Mesothelial cell of epicardium (in vitro differentiated cells): ENCODE data around the gene ZNF143. TPM values are rescaled to one million over a fixed set of nuclear protein-coding genes. Genes with fewer than 3 reads are reported as not detected.

Experiments used
- DNase-seq, 2 experiments: peaks; one replicate each; pipeline ENCODE4 v3.0.0; 2021; ENCODE audit warnings: low spot score in 2 of 2; ENCODE audit not compliant: unreplicated experiment in 2 of 2
- H3K27ac Mint-ChIP-seq: 2 replicates; pipeline ENCODE4 v1.8.0; 2021; ENCODE audit warnings: mixed read lengths
- H3K27me3 Mint-ChIP-seq: 2 replicates; pipeline ENCODE4 v1.8.0; 2021; ENCODE audit warnings: low read depth, mixed read lengths
- H3K36me3 Mint-ChIP-seq: 2 replicates; pipeline ENCODE4 v1.8.0; 2021; ENCODE audit warnings: mixed read lengths
- H3K4me1 Mint-ChIP-seq: 2 replicates; pipeline ENCODE4 v1.8.0; 2021; ENCODE audit warnings: mixed read lengths
- H3K4me3 Mint-ChIP-seq: 2 replicates; pipeline ENCODE4 v1.8.0; 2021; ENCODE audit warnings: mild to moderate bottlenecking, moderate library complexity, mixed read lengths
- H3K9me3 Mint-ChIP-seq: 2 replicates; pipeline ENCODE4 v1.8.0; 2021; ENCODE audit warnings: mixed read lengths
- CTCF ChIP-seq: fragments of 200-600 bp; sonication (generic); IDR thresholded peaks from one replicate; pipeline ENCODE4 v1.5.0; 2021; ENCODE audit warnings: antibody characterized with exemption; ENCODE audit not compliant: unreplicated experiment
- total RNA-seq: library from RNA; stranded (reverse); gene quantifications from 3 replicates; pipeline ENCODE4 v1.2.1, GENCODE V29; 2021

Gene ZNF143
- total RNA-seq, 1 donor from 2014 or later, result 29.1 TPM

GRCh38 chr11:9462806-9463537 is 2.2 kb downstream of the ZNF143 start:
- no peak for TF ChIP-seq CTCF
- Mint-ChIP-seq H3K36me3 (peaks cover 9% of the 10 kb centered on the region), H3K27ac (peak overlapping the region; percentile 96), H3K27me3 (no peaks in the 10 kb centered on the region), H3K4me1 (peaks cover 19% of the 10 kb centered on the region), H3K9me3 (peaks cover 4% of the 10 kb centered on the region), H3K4me3 (peak overlapping the region; percentile 67)
- DNase-seq, result no peak

GRCh38 chr11:9470765-9471164 is 10.0 kb downstream of the ZNF143 start:
- no peak for TF ChIP-seq CTCF
- DNase-seq, result no peak
- peaks cover 28% of the 10 kb centered on the region for H3K36me3 Mint-ChIP-seq
- H3K27ac Mint-ChIP-seq, result no peak overlapping the region
- H3K4me3 Mint-ChIP-seq, result no peak overlapping the region
- no peaks in the 10 kb centered on the region for H3K4me1 Mint-ChIP-seq
- no peaks in the 10 kb centered on the region for H3K9me3 Mint-ChIP-seq
- H3K27me3 Mint-ChIP-seq, result no peaks in the 10 kb centered on the region

GRCh38 chr11:9473408-9473807 is 12.6 kb downstream of the ZNF143 start:
- Mint-ChIP-seq H3K27me3 (no peaks in the 10 kb centered on the region), H3K4me1 (no peaks in the 10 kb centered on the region), H3K9me3 (no peaks in the 10 kb centered on the region), H3K27ac (no peak overlapping the region), H3K36me3 (peaks cover 31% of the 10 kb centered on the region), H3K4me3 (no peak overlapping the region)
- no peak for DNase-seq
- TF ChIP-seq CTCF, result no peak

GRCh38 chr11:9479899-9480298 is 19.1 kb downstream of the ZNF143 start:
- no peaks in the 10 kb centered on the region for H3K9me3 Mint-ChIP-seq
- H3K4me3 Mint-ChIP-seq, result no peak overlapping the region
- H3K36me3 Mint-ChIP-seq, result peaks cover 25% of the 10 kb centered on the region
- no peak overlapping the region for H3K27ac Mint-ChIP-seq
- H3K4me1 Mint-ChIP-seq, result no peaks in the 10 kb centered on the region
- no peak for TF ChIP-seq CTCF
- DNase-seq, result no peak
- H3K27me3 Mint-ChIP-seq, result no peaks in the 10 kb centered on the region

- H3K36me3 Mint-ChIP-seq, result peaks cover 21% of the 10 kb centered on the region
- no peaks in the 10 kb centered on the region for H3K4me1 Mint-ChIP-seq
- H3K27me3 Mint-ChIP-seq, result no peaks in the 10 kb centered on the region
- H3K9me3 Mint-ChIP-seq, result no peaks in the 10 kb centered on the region
- no peak overlapping the region for H3K27ac Mint-ChIP-seq
- DNase-seq, result no peak
- no peak overlapping the region for H3K4me3 Mint-ChIP-seq
- TF ChIP-seq CTCF, result no peak
Measured at GRCh38 chr11:9489080-9489765, 28.4 kb downstream of the ZNF143 start.
